K562 (cell line): Measurements from ENCODE around the gene FGF1. TPM values are rescaled to one million over a fixed set of nuclear protein-coding genes. Genes with fewer than 3 reads are reported as not detected.

Source experiments
- ATAC-seq: fragments of 200-7000 bp; cut with Tn5 transposase; 3 replicates; pipeline ENCODE4 v1.9.1; 2020; ENCODE audit warnings: moderate library complexity
- BruUV-seq: library from RNA; stranded (reverse); fragments of 400-500 nt; replicated peaks from 2 replicates; lab custom pipeline; 2021; lab: Mats Ljungman, UMichigan
- CTCF ChIA-PET: fragments of 300-600 bp; formaldehyde crosslinking; extraction: SDS; loops from one replicate; lab custom pipeline; 2021; ENCODE audit warnings: low intra/inter-chr PET ratio; lab: Yijun Ruan, JAX
- POLR2A ChIA-PET: fragments of 300-600, 350-650 bp; sonication (Branson Sonifier 250); formaldehyde crosslinking; extraction: SDS; loops from one replicate; lab custom pipeline; 2021; ENCODE audit warnings: antibody characterized with exemption, inconsistent platforms; lab: Yijun Ruan, JAX
- DNase-seq, 4 experiments: peaks; one replicate each; pipeline versions ENCODE4 v3.0.0 to v3.0.0-alpha.2; 2011 to 2018; ENCODE audit warnings: low spot score in 3 of 4, mixed read lengths in 3 of 4; ENCODE audit errors: extremely low read depth in 1 of 4
- FAIRE-seq: peaks from 2 replicates; lab custom pipeline; 2011; peaks lifted over from hg19 to GRCh38; lab: Jason Lieb, UNC
- H2AFZ ChIP-seq: 2 replicates; pipeline ENCODE4 v1.6.0; 2011; ENCODE audit warnings: low read depth, low read length, control low read depth, inconsistent platforms
- H3K27ac ChIP-seq: fragments of 200-600 bp; 3 replicates; pipeline ENCODE4 v1.8.0; 2011; ENCODE audit warnings: low read depth, mild to moderate bottlenecking, control low read depth, inconsistent platforms, low read length, moderate library complexity, mixed read lengths; ENCODE audit errors: extremely low read depth
- H3K27me3 ChIP-seq, 2 experiments: fragments of 300-600 bp in 1 of 2; 2 replicates in 1 of 2; 3 replicates in 1 of 2; pipeline versions ENCODE4 v1.6.0 to v1.8.0; 2011; ENCODE audit warnings: inconsistent platforms in 2 of 2, low read length in 2 of 2, mild to moderate bottlenecking in 1 of 2, mixed read lengths in 1 of 2, moderate library complexity in 1 of 2; ENCODE audit not compliant: control insufficient read depth in 2 of 2, insufficient read depth in 2 of 2
- H3K36me3 ChIP-seq: fragments of 300-600 bp; 3 replicates; pipeline ENCODE4 v1.8.0; 2011; ENCODE audit warnings: mild to moderate bottlenecking, low read length, inconsistent platforms; ENCODE audit not compliant: control insufficient read depth, insufficient read depth
- H3K4me1 ChIP-seq, 2 experiments: fragments of 200-600 bp in 1 of 2; replicated peaks in 1 of 2; 2 replicates in 1 of 2; 3 replicates in 1 of 2; pipeline versions ENCODE4 v1.5.1 to v1.8.0; 2011; ENCODE audit warnings: inconsistent platforms in 2 of 2, low read length in 2 of 2, mild to moderate bottlenecking in 1 of 2, mixed read lengths in 1 of 2, moderate library complexity in 1 of 2; ENCODE audit not compliant: control insufficient read depth in 2 of 2, insufficient read depth in 2 of 2
- H3K4me2 ChIP-seq: 2 replicates; pipeline ENCODE4 v1.6.1; 2011; ENCODE audit warnings: low read length, control low read depth, inconsistent platforms, mixed read lengths; ENCODE audit not compliant: insufficient read depth
- H3K4me3 ChIP-seq: fragments of 200-600 bp; sonication (generic), shearing (Covaris generic); 2 replicates; pipeline ENCODE4 v1.5.1; 2016; ENCODE audit warnings: control low read depth, inconsistent platforms
- H3K79me2 ChIP-seq: fragments of 200-600 bp; 3 replicates; pipeline ENCODE4 v1.8.0; 2011; ENCODE audit warnings: low read length, inconsistent platforms; ENCODE audit not compliant: control insufficient read depth, insufficient read depth
- H3K9ac ChIP-seq, 2 experiments: 2 replicates each; pipeline versions ENCODE4 v1.6.0 to v1.6.1; 2011; ENCODE audit warnings: low read depth in 2 of 2, low read length in 2 of 2, control low read depth in 1 of 2, inconsistent platforms in 1 of 2, mild to moderate bottlenecking in 1 of 2, mixed read lengths in 1 of 2; ENCODE audit not compliant: insufficient read depth in 1 of 2
- H3K9me1 ChIP-seq: one replicate; pipeline ENCODE4 v1.6.0; 2011; ENCODE audit warnings: inconsistent platforms, mild to moderate bottlenecking, low read length, moderate library complexity; ENCODE audit not compliant: control insufficient read depth, insufficient read depth
- H3K9me3 ChIP-seq: replicated peaks from 2 replicates; pipeline ENCODE4 v1.5.1; 2011; ENCODE audit warnings: low read depth, low read length, inconsistent platforms; ENCODE audit not compliant: control insufficient read depth, insufficient read depth
- H4K20me1 ChIP-seq: replicated peaks from 2 replicates; pipeline ENCODE4 v1.6.1; 2011; ENCODE audit warnings: low read length, inconsistent platforms, mixed read lengths; ENCODE audit not compliant: control insufficient read depth, insufficient read depth
- CC2D1A ChIP-seq: fragments of 450-650 bp; IDR thresholded peaks from 2 replicates; pipeline ENCODE4 v1.6.1; 2017; ENCODE audit warnings: mild to moderate bottlenecking
- FOXO4 ChIP-seq: fragments of 450-650 bp; formaldehyde crosslinking; IDR thresholded peaks from 2 replicates; pipeline ENCODE4 v1.4.0; 2020; ENCODE audit warnings: mild to moderate bottlenecking, moderate library complexity
- HMG20A ChIP-seq: fragments of 450-650 bp; formaldehyde crosslinking; conservative IDR thresholded peaks from 2 replicates; pipeline ENCODE4 v1.4.0; 2020; ENCODE audit warnings: mild to moderate bottlenecking, mixed read lengths
- MTA2 ChIP-seq: fragments of 450-650 bp; IDR thresholded peaks from 2 replicates; pipeline ENCODE4 v1.6.1; 2016; ENCODE audit warnings: low read depth
- NCOA1 ChIP-seq: fragments of 450-650 bp; IDR thresholded peaks from 2 replicates; pipeline ENCODE4 v1.6.1; 2016; ENCODE audit warnings: low read depth
- NFATC3 ChIP-seq: fragments of 450-650 bp; IDR thresholded peaks from 2 replicates; pipeline ENCODE4 v1.6.1; 2017; ENCODE audit warnings: mild to moderate bottlenecking
- NUFIP1 ChIP-seq: fragments of 450-650 bp; IDR thresholded peaks from 2 replicates; pipeline ENCODE4 v1.6.1; 2018; ENCODE audit not compliant: partially characterized antibody
- POLR2AphosphoS5 ChIP-seq: IDR thresholded peaks from 2 replicates; pipeline ENCODE4 v1.6.1; 2011; ENCODE audit warnings: mild to moderate bottlenecking, low read depth, low read length, moderate library complexity; ENCODE audit not compliant: control insufficient read depth, insufficient read depth
- RBM25 ChIP-seq: fragments of 200-400 bp; formaldehyde crosslinking; IDR thresholded peaks from 2 replicates; pipeline ENCODE4 v1.6.1; 2018; ENCODE audit warnings: low read length, low read depth, moderate library complexity; ENCODE audit not compliant: severe bottlenecking
- TFE3 ChIP-seq: fragments of 450-650 bp; formaldehyde crosslinking; IDR thresholded peaks from 2 replicates; pipeline ENCODE4 v1.4.0; 2020; ENCODE audit warnings: mild to moderate bottlenecking, mixed read lengths
- XRCC4 ChIP-seq: IDR thresholded peaks from one replicate; pipeline ENCODE4 v1.6.1; 2011; ENCODE audit not compliant: insufficient read depth, insufficient read length; ENCODE audit errors: extremely low read depth
- ZKSCAN3 ChIP-seq: fragments of 250-450 bp; sonication (Bioruptor Pico); IDR thresholded peaks from 2 replicates; pipeline ENCODE4 v1.4.0; 2020
- ZNF121 ChIP-seq: sonication (generic); formaldehyde crosslinking; conservative IDR thresholded peaks from 2 replicates; pipeline ENCODE4 v1.8.0; 2022; ENCODE audit warnings: missing genetic modification reagents
- ZNF57 ChIP-seq: fragments of 450-650 bp; formaldehyde crosslinking; IDR thresholded peaks from 2 replicates; pipeline ENCODE4 v1.4.0; 2020; ENCODE audit warnings: mild to moderate bottlenecking, moderate library complexity
- ZNF668 ChIP-seq: fragments of 250-450 bp; sonication (Bioruptor Pico); IDR thresholded peaks from 2 replicates; pipeline ENCODE4 v1.8.0; 2022; ENCODE audit warnings: mild to moderate bottlenecking, inconsistent platforms
- ZNF717 ChIP-seq: fragments of 250-450 bp; sonication (Bioruptor Pico); IDR thresholded peaks from 2 replicates; pipeline ENCODE4 v1.5.0; 2021
- WGBS: fragments of 100-300 bp; shearing (Covaris generic); methylation state at CpG from one replicate; pipeline ENCODE4 v1.1.6; 2016; ENCODE audit warnings: low coverage, mixed read lengths; ENCODE audit not compliant: insufficient coverage; ENCODE audit errors: missing lambda C conversion rate; 5-methylcytosine and 5-hydroxymethylcytosine counted together
- in situ Hi-C: fragments of 300-500 bp; cut with MboI; formaldehyde crosslinking; loops from 4 replicates; pipeline ENCODE4 v1.15.0; 2018; ENCODE audit warnings: inconsistent platforms, mixed read lengths
- intact Hi-C: fragments of 100-400 bp; cut with micrococcal nuclease; formaldehyde crosslinking; loops from 2 replicates; pipeline ENCODE4 v1.14.2; 2022
- polyA plus RNA-seq, 8 experiments: library from polyadenylated mRNA; depleted of rRNA in 4 of 8; stranded (reverse) in 5 of 8; unstranded in 3 of 8; fragments of >200 nt; fragmentation: Nextera tagmentation in 2 of 8; fragmentation: Illumina TruSeq in 1 of 8; extraction: Ambion mirVana in 2 of 8; extraction: Trizol in 1 of 8; gene quantifications; 2 replicates each; pipeline versions ENCODE4 v1.2.1 to v1.2.3, GENCODE V29; 2011 to 2014; ENCODE audit warnings: inconsistent platforms in 1 of 8, missing spikeins in 1 of 8
- total RNA-seq, 7 experiments: library from RNA; depleted of rRNA in 6 of 7; stranded (reverse); fragments of >200 nt in 6 of 7; fragmentation: Illumina TruSeq in 2 of 7; extraction: Trizol in 2 of 7; gene quantifications; 2 replicates each; pipeline versions ENCODE4 v1.2.1 to v1.2.3, GENCODE V29; 2011 to 2021; ENCODE audit warnings: low replicate concordance in 1 of 7
- TF ChIP-seq, protein P1 (sequence below): fragments of 200-800 bp; sonication (Bioruptor generic); IDR thresholded peaks from 2 replicates; pipeline ENCODE4 v1.6.1; 2017; ENCODE audit warnings: missing genetic modification characterization, missing compliant biosample characterization
- TF ChIP-seq, protein P2 (sequence below): fragments of 250-450 bp; sonication (Bioruptor Pico); IDR thresholded peaks from 2 replicates; pipeline ENCODE4 v1.8.0; 2022; ENCODE audit warnings: inconsistent platforms, mild to moderate bottlenecking, moderate library complexity, borderline replicate concordance

Gene FGF1
- total and polyA plus RNA-seq, 9 of the 15 experiments (the other 6 are each of a cell fraction or from before 2014, with no cell fraction given) = not detected

DNA sequence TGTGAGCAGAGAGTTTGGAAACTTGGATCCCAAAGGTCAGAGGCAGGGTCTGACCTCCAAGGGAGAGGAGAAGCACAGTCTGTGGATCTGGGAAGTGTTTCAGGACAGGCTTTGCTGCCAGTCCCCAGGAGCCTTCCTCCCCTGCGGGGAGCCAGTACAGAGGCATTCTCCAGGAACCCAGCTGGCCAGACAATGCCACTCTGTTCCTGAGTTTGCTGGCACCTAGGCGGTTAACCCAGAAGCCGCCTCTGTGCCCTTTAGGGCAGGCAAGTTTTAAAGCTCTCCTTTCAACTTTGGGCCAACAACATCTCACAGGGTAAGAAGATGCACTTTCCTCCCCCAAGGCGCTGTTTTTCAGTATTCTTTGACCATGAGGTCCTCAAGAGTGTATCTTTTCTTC, 37.0 kb upstream of the FGF1 start:
- FAIRE-seq = no peak
- Histone ChIP-seq H3K79me2 (no peaks in the 10 kb centered on the region), H4K20me1 (no peaks in the 10 kb centered on the region), H3K9me3 (no peaks in the 10 kb centered on the region), H3K27ac (no peak overlapping the region), H3K36me3 (no peaks in the 10 kb centered on the region), H3K4me2 (no peak overlapping the region), H3K4me3 (no peak overlapping the region), H3K4me1 (no peaks in the 10 kb centered on the region; a peak in 1 of 5 replicates), H3K9ac (no peak overlapping the region), H3K9me1 (no peaks in the 10 kb centered on the region), H3K27me3 (peaks cover 14 to 45% of the 10 kb centered on the region in 2 experiments), H2AFZ (no peak overlapping the region)
- ChIA-PET POLR2A (interaction anchor here (0.6 kb wide), 2 partner anchors 18 to 100 kb away, joined by 3 read pairs; no protein-coding TSS in a partner anchor), CTCF (interaction anchor here (0.7 kb wide), 1 partner anchor 35 kb away, joined by 3 read pairs; no protein-coding TSS in a partner anchor)
- in situ Hi-C loops = loop anchor here (5.0 kb wide), 1 partner anchor 149 kb away; no protein-coding TSS in a partner anchor
- no peak for ATAC-seq
- intact Hi-C loops = no loop called here
- WGBS = 4% methylated on average over 4 of the region's 4 CpGs
- TF ChIP-seq NFATC3 = no peak
- TF ChIP-seq TFE3 = no peak
- TF ChIP-seq ZNF121 (CRISPR knock-in tag) = no peak
- no peak for TF ChIP-seq RBM25
- no peak for TF ChIP-seq ZNF57
- TF ChIP-seq MTA2 = no peak
- TF ChIP-seq, protein P1, sequence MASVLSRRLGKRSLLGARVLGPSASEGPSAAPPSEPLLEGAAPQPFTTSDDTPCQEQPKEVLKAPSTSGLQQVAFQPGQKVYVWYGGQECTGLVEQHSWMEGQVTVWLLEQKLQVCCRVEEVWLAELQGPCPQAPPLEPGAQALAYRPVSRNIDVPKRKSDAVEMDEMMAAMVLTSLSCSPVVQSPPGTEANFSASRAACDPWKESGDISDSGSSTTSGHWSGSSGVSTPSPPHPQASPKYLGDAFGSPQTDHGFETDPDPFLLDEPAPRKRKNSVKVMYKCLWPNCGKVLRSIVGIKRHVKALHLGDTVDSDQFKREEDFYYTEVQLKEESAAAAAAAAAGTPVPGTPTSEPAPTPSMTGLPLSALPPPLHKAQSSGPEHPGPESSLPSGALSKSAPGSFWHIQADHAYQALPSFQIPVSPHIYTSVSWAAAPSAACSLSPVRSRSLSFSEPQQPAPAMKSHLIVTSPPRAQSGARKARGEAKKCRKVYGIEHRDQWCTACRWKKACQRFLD (CRISPR knock-in tag) = no peak
- no peak for TF ChIP-seq NUFIP1
- no peak for TF ChIP-seq POLR2AphosphoS5
- no peak for TF ChIP-seq XRCC4
- TF ChIP-seq HMG20A (CRISPR knock-in tag) = no peak
- TF ChIP-seq FOXO4 (CRISPR knock-in tag) = no peak
- TF ChIP-seq NCOA1 = no peak
- no peak for TF ChIP-seq CC2D1A
- TF ChIP-seq ZKSCAN3 = no peak
- no peak for TF ChIP-seq ZNF668 (CRISPR knock-in tag)
- TF ChIP-seq ZNF717 = no peak
- TF ChIP-seq, protein P2, sequence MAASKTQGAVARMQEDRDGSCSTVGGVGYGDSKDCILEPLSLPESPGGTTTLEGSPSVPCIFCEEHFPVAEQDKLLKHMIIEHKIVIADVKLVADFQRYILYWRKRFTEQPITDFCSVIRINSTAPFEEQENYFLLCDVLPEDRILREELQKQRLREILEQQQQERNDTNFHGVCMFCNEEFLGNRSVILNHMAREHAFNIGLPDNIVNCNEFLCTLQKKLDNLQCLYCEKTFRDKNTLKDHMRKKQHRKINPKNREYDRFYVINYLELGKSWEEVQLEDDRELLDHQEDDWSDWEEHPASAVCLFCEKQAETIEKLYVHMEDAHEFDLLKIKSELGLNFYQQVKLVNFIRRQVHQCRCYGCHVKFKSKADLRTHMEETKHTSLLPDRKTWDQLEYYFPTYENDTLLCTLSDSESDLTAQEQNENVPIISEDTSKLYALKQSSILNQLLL (CRISPR knock-in tag) = no peak
- BruUV-seq = no TSS peak
- DNase-seq = no peak
